Bronchus fibroblast of lung (primary cell): ENCODE results near the gene SPATA2. TPM values are rescaled to one million over a fixed set of nuclear protein-coding genes. Genes with fewer than 3 reads are reported as not detected.

ENCODE experiments used
- total RNA-seq: library from RNA; depleted of rRNA; stranded (reverse); fragments of >200 nt; gene quantifications from 2 replicates; pipeline ENCODE4 v1.2.3, GENCODE V29; 2015

The SPATA2 gene, protein sequence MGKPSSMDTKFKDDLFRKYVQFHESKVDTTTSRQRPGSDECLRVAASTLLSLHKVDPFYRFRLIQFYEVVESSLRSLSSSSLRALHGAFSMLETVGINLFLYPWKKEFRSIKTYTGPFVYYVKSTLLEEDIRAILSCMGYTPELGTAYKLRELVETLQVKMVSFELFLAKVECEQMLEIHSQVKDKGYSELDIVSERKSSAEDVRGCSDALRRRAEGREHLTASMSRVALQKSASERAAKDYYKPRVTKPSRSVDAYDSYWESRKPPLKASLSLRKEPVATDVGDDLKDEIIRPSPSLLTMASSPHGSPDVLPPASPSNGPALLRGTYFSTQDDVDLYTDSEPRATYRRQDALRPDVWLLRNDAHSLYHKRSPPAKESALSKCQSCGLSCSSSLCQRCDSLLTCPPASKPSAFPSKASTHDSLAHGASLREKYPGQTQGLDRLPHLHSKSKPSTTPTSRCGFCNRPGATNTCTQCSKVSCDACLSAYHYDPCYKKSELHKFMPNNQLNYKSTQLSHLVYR
- 3.0 TPM in 2 replicates for total RNA-seq

DNA sequence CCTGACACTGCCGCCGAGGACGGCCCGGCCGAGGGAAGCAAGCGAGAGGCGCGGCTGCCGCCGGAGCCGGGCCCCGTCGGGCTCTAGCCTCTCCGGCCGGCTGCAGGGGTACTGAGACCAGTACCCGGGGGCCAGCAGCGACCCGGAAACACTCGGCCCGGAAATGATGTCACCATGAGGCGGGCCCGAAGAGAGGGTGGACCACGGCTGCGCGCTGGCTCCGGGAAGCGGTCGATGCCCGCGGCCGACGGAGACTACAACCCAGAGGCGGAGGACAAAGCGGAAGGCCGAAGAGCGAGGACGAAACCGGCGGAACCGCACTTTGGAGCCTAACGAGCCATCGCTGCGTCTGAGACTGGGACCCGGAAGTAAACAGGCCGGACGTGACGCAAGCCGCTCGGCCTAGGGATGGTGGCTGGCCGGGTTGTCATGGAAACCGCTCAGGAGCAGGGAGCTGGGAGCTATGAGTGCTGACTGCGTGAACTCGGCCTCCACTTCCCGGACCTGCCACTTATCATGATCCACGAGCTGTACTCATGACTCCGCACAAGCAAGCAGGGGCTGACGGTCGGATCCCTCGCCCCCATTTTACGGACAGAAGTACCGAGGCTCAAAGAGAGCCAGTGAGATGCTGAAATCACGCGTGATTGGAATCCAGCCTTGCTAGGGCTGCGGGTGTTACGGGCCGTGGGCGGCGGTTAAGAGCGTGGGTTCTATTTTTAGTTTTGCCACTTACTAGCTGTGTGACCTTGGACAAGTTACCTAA is at the start of gene SPATA2:
SPATA2 (minus strand) TSS at position 150 of the 766 bp plus-strand sequence. CDS start 7,039 bp downstream, outside the sequence.

DNA sequence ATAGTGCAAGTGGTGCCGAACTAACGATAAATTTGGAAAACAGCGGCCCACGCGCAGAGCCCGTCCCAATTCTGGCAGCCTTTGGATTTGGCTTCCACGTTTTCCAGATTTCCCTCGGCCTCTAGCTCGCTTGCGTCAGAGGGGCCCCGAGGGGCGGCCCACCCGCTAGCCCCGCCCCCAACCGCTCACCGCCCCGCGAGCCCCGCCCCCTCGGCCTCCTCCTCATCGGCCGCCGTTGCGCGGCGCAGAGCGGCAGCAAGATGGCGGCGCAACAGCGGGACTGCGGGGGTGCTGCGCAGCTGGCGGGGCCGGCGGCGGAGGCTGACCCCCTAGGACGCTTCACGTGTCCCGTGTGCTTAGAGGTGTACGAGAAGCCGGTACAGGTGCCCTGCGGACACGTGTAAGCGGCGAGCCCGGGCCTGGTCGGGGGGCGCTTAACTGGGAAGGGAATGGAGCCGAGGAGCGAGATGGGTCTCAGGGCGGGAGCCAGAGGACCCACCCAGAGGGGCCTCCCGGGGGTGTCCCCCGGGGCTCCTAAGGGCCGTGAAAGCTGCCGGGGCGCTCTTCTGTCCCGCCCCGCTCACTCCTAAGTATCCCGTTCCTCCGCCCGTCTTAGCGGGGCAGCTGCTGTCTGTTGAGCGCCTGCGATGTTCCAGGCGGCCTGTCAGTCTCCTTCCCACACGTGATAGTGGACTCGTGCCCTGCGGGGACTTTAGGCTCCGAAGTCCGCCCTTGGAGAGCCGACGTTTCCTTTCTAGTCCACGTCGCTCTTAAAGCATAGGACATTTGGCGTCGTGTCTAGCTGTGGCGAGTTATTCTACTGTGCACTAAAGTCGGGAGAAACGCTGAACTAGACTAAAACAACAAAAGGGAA is 21.1 kb upstream of the SPATA2 start, which contains the start of gene RNF114:
RNF114 (plus strand) TSS at position 245 of the 874 bp plus-strand sequence; CDS start at position 261, 16 bp downstream.

Other genes starting within 250 kb of the SPATA2 start
- gene B4GALT5, start 201.7 kb downstream of the SPATA2 start, total RNA-seq, result 10.6 and 12.9 TPM in 2 replicates
- 4.0 and 4.3 TPM in 2 replicates for gene SLC9A8, start 102.7 kb downstream of the SPATA2 start, total RNA-seq
- 128 and 140 TPM in 2 replicates for gene RNF114, start 20.9 kb upstream of the SPATA2 start, total RNA-seq
- 1.6 and 2.5 TPM in 2 replicates for gene SNAI1, start 67.5 kb upstream of the SPATA2 start, total RNA-seq
- 49.8 and 67.1 TPM in 2 replicates for gene UBE2V1, start 197.6 kb upstream of the SPATA2 start, total RNA-seq
- 31.8 and 33.0 TPM in 2 replicates for gene PEDS1, start 238.2 kb upstream of the SPATA2 start, total RNA-seq